CD14-positive monocyte (primary cell): ENCODE measurements around the gene SIN3A. TPM values are rescaled to one million over a fixed set of nuclear protein-coding genes. Genes with fewer than 3 reads are reported as not detected.

ENCODE experiments used
- DNase-seq, 3 donors: peaks; one replicate each; pipeline ENCODE4 v3.0.0-alpha.2; 2011 to 2022
- H2AFZ ChIP-seq: 2 replicates; pipeline ENCODE4 v1.6.0; 2012; ENCODE audit warnings: mild to moderate bottlenecking, low read depth, low read length, inconsistent platforms; ENCODE audit not compliant: insufficient read depth, poor library complexity, severe bottlenecking
- H3K27ac ChIP-seq, 2 donors: 1 replicate in 1 of 2; 2 replicates in 1 of 2; pipeline ENCODE4 v1.5.1; 2012 to 2013; ENCODE audit warnings: low read length in 2 of 2, control low read depth in 1 of 2, inconsistent platforms in 1 of 2, low read depth in 1 of 2, mild to moderate bottlenecking in 1 of 2
- H3K27me3 ChIP-seq, 2 donors: one replicate each; pipeline versions ENCODE4 v1.6.0 to v1.6.1; 2011 to 2013; ENCODE audit warnings: low read length in 2 of 2; ENCODE audit not compliant: control insufficient read depth in 2 of 2, insufficient read depth in 2 of 2
- H3K36me3 ChIP-seq, 2 donors: replicated peaks in 1 of 2; 1 replicate in 1 of 2; 2 replicates in 1 of 2; pipeline versions ENCODE4 v1.5.1 to v1.6.1; 2012 to 2013; ENCODE audit warnings: low read length in 2 of 2, control low read depth in 1 of 2, inconsistent platforms in 1 of 2, mild to moderate bottlenecking in 1 of 2; ENCODE audit not compliant: insufficient read depth in 2 of 2, control insufficient read depth in 1 of 2
- H3K4me1 ChIP-seq, 2 donors: 1 replicate in 1 of 2; 2 replicates in 1 of 2; pipeline versions ENCODE4 v1.5.1 to v1.6.1; 2012 to 2013; ENCODE audit warnings: low read length in 2 of 2, control low read depth in 1 of 2, inconsistent platforms in 1 of 2, mild to moderate bottlenecking in 1 of 2, moderate library complexity in 1 of 2; ENCODE audit not compliant: insufficient read depth in 2 of 2, control insufficient read depth in 1 of 2
- H3K4me2 ChIP-seq: replicated peaks from 2 replicates; pipeline ENCODE3; 2012; ENCODE audit warnings: low read length, moderate library complexity, mild to moderate bottlenecking; ENCODE audit not compliant: poor library complexity, severe bottlenecking; ENCODE audit errors: extremely low read depth
- H3K4me3 ChIP-seq, 3 experiments: fragments of 200-600 bp in 1 of 3; sonication (generic) in 1 of 3; replicated peaks in 1 of 3; 1 replicate in 2 of 3; 2 replicates in 1 of 3; pipeline ENCODE4 v1.5.1; 2011 to 2013; ENCODE audit warnings: low read length in 3 of 3, mild to moderate bottlenecking in 3 of 3, control low read depth in 2 of 3, low read depth in 2 of 3, inconsistent platforms in 1 of 3, moderate library complexity in 1 of 3
- H3K79me2 ChIP-seq: 2 replicates; pipeline ENCODE4 v1.6.0; 2012; ENCODE audit warnings: mild to moderate bottlenecking, control low read depth, inconsistent platforms, low read length, moderate library complexity; ENCODE audit not compliant: insufficient read depth
- H3K9ac ChIP-seq: 2 replicates; pipeline ENCODE4 v1.6.0; 2017; ENCODE audit warnings: low read length, mild to moderate bottlenecking; ENCODE audit not compliant: insufficient read depth, poor library complexity, severe bottlenecking
- H3K9me3 ChIP-seq, 2 donors: replicated peaks in 1 of 2; 1 replicate in 1 of 2; 2 replicates in 1 of 2; pipeline versions ENCODE4 v1.5.1 to v1.6.1; 2012 to 2013; ENCODE audit warnings: low read length in 2 of 2, control low read depth in 1 of 2; ENCODE audit not compliant: control insufficient read depth in 1 of 2, insufficient read depth in 1 of 2
- H4K20me1 ChIP-seq: 2 replicates; pipeline ENCODE4 v1.6.0; 2012; ENCODE audit warnings: mild to moderate bottlenecking, low read length, control low read depth, moderate library complexity; ENCODE audit not compliant: insufficient read depth
- H3K27ac Mint-ChIP-seq, 7 donors: one replicate each; pipeline ENCODE4 v1.8.0; 2020; ENCODE audit warnings: mild to moderate bottlenecking in 7 of 7, mixed read lengths in 7 of 7, moderate library complexity in 6 of 7, inconsistent platforms in 2 of 7
- H3K27me3 Mint-ChIP-seq, 3 donors: one replicate each; pipeline ENCODE4 v1.8.0; 2021 to 2022; ENCODE audit warnings: low read depth in 3 of 3, mild to moderate bottlenecking in 3 of 3, mixed read lengths in 3 of 3, moderate library complexity in 3 of 3, inconsistent platforms in 1 of 3
- H3K36me3 Mint-ChIP-seq, 2 donors: one replicate each; pipeline ENCODE4 v1.8.0; 2020; ENCODE audit warnings: mixed read lengths in 2 of 2, inconsistent platforms in 1 of 2, mild to moderate bottlenecking in 1 of 2
- H3K4me1 Mint-ChIP-seq: one replicate; pipeline ENCODE4 v1.8.0; 2020; ENCODE audit warnings: mild to moderate bottlenecking, mixed read lengths
- H3K4me3 Mint-ChIP-seq, 2 donors: one replicate each; pipeline ENCODE4 v1.8.0; 2020; ENCODE audit warnings: mild to moderate bottlenecking in 2 of 2, mixed read lengths in 2 of 2, moderate library complexity in 1 of 2
- H3K9me3 Mint-ChIP-seq, 7 donors: one replicate each; pipeline ENCODE4 v1.8.0; 2020 to 2022; ENCODE audit warnings: mixed read lengths in 7 of 7, mild to moderate bottlenecking in 6 of 7, moderate library complexity in 6 of 7, inconsistent platforms in 2 of 7
- WGBS: methylation state at CpG from one replicate; pipeline ENCODE4 v1.1.5; 2013; ENCODE audit warnings: missing lambda C conversion rate; ENCODE audit not compliant: insufficient coverage; 5-methylcytosine and 5-hydroxymethylcytosine counted together
- intact Hi-C, 2 donors: fragments of 100-400 bp; cut with micrococcal nuclease; formaldehyde crosslinking; loops; one replicate each; pipeline versions ENCODE4 v1.15.0 to v1.15.1; 2023
- polyA plus RNA-seq, 3 donors: library from polyadenylated mRNA; depleted of rRNA in 1 of 3; unstranded in 2 of 3; stranded (reverse) in 1 of 3; fragments of 300-500 nt in 2 of 3; fragments of >200 nt in 1 of 3; fragmentation: Illumina TruSeq in 2 of 3; gene quantifications; 1 replicate in 2 of 3; 2 replicates in 1 of 3; pipeline ENCODE4 v1.2.3, GENCODE V29; 2012 to 2021
- TF ChIP-seq, protein P1 (sequence below): fragments of 200-600 bp; IDR thresholded peaks from one replicate; pipeline ENCODE4 v1.8.0; 2022; ENCODE audit warnings: antibody characterized with exemption, mild to moderate bottlenecking

The SIN3A gene
- polyA plus RNA-seq, 3 donors = 2.3 to 20.7 (median 7.9) TPM

DNA sequence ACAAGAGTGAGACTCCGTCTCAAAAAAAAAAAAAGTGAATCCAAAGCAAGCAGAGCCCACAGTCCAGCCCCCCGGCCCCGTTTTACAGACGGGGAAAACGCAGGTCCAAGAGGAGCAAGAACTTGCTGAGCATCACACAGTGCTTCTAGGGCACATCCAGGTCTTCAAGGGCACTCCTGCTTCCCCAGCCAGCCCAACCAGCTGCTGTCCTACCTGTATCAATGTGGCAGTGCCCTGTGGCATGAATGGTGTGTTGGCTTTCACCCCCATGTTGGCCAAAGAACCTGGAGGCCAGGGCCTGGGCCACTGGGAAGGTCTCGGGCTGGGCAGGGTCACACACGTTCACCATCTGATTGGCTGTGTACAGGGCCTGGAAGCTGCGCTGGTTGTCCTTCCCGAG, 87.7 kb downstream of the SIN3A start:
- H3K9me3 ChIP-seq = no peaks in the 10 kb centered on the region
- peaks cover 80 to 87% of the 10 kb centered on the region in 2 donors for H3K36me3 ChIP-seq
- WGBS = 98% methylated on average over 9 of the region's 9 CpGs
- no peaks in the 10 kb centered on the region for H3K27me3 ChIP-seq
- H3K9ac ChIP-seq = no peak overlapping the region
- Mint-ChIP-seq H3K4me1 (peaks cover 7% of the 10 kb centered on the region), H3K4me3 (no peak overlapping the region), H3K9me3 (no peaks in the 10 kb centered on the region), H3K27ac (no peak overlapping the region), H3K36me3 (peaks cover 50 to 84% of the 10 kb centered on the region in 2 donors), H3K27me3 (peaks cover 0 to 1% (median under 1%) of the 10 kb centered on the region in 3 donors)
- DNase-seq = no peak
- H2AFZ ChIP-seq = no peak overlapping the region
- intact Hi-C loops = no loop called here
- TF ChIP-seq, protein P1, sequence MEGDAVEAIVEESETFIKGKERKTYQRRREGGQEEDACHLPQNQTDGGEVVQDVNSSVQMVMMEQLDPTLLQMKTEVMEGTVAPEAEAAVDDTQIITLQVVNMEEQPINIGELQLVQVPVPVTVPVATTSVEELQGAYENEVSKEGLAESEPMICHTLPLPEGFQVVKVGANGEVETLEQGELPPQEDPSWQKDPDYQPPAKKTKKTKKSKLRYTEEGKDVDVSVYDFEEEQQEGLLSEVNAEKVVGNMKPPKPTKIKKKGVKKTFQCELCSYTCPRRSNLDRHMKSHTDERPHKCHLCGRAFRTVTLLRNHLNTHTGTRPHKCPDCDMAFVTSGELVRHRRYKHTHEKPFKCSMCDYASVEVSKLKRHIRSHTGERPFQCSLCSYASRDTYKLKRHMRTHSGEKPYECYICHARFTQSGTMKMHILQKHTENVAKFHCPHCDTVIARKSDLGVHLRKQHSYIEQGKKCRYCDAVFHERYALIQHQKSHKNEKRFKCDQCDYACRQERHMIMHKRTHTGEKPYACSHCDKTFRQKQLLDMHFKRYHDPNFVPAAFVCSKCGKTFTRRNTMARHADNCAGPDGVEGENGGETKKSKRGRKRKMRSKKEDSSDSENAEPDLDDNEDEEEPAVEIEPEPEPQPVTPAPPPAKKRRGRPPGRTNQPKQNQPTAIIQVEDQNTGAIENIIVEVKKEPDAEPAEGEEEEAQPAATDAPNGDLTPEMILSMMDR = no peak
- no peak overlapping the region for H3K4me3 ChIP-seq
- no peak overlapping the region for H3K4me2 ChIP-seq
- peaks cover 65% of the 10 kb centered on the region for H4K20me1 ChIP-seq
- H3K79me2 ChIP-seq = no peaks in the 10 kb centered on the region
- peaks cover 4 to 10% of the 10 kb centered on the region in 2 donors for H3K4me1 ChIP-seq
- H3K27ac ChIP-seq = no peak overlapping the region

DNA sequence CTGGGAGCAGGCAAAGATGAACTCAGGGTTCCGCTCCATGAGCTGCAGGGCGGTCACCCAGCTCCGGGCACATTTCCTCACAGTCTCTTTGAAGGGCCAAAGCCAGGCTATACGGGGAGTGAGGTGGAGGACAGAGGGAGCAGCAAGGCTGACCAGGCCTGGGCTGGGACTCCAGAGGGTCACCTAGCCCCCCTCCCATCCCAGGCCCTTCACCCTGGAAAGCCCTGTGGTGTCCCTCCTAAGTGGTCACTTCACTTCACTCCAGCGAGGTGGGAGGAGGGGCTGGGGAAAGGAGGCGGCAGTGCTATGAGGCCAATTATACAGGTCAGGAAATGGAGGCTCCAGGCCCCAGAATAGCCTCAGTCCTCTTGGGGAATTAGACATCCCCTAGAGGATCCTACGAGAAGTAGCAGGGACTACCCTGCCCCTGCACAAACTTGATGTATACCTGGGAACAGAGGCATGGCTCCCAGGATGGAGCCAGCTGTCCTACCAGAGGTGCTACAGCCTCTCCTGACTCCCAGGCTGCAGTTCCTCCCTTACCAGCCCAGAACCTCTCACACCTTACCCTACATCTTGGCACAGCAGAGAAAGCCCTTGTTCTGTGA, 88.7 kb downstream of the SIN3A start:
- no peak for DNase-seq
- Mint-ChIP-seq H3K4me1 (peaks cover 4% of the 10 kb centered on the region), H3K9me3 (no peaks in the 10 kb centered on the region), H3K27me3 (peaks cover 0 to 1% (median 0%) of the 10 kb centered on the region in 3 donors), H3K36me3 (peaks cover 58 to 94% of the 10 kb centered on the region in 2 donors), H3K4me3 (no peak overlapping the region), H3K27ac (no peak overlapping the region)
- 97% methylated on average over 5 of the region's 7 CpGs for WGBS
- Histone ChIP-seq H3K4me3 (no peak overlapping the region), H3K27ac (no peak overlapping the region), H3K4me1 (peaks cover 1 to 5% of the 10 kb centered on the region in 2 donors), H2AFZ (no peak overlapping the region), H3K79me2 (no peaks in the 10 kb centered on the region), H3K9me3 (no peaks in the 10 kb centered on the region), H3K36me3 (peaks cover 90 to 97% of the 10 kb centered on the region in 2 donors), H3K9ac (no peak overlapping the region), H3K27me3 (no peaks in the 10 kb centered on the region), H4K20me1 (peaks cover 63% of the 10 kb centered on the region), H3K4me2 (no peak overlapping the region)
- intact Hi-C loops = no loop called here
- TF ChIP-seq, protein P1 = no peak
